GM18502 (cell line): Measurements from ENCODE around the gene COP1.
"Not testable (repeated sequence)": the region's sequence is repeated elsewhere in the genome, so short reads cannot be mapped to it uniquely, and the experiment has no call there.

ENCODE experiments used
- ATAC-seq: cut with Tn5 transposase; IDR thresholded peaks from one replicate; pipeline ENCODE4 v1.9.1; 2021; ENCODE audit warnings: mild to moderate bottlenecking; ENCODE audit not compliant: unreplicated experiment, poor library complexity

The COP1 gene

GRCh38 chr1:176206961-176207902 is at the start of gene COP1:
Gene COP1, minus strand, starts transcription at chr1:176207286. Its CDS starts 308 bp downstream, at chr1:176206978.
- peak; percentile 86 for ATAC-seq

GRCh38 chr1:176252191-176252590 is 45.1 kb upstream of the COP1 start:
- no peak for ATAC-seq

DNA sequence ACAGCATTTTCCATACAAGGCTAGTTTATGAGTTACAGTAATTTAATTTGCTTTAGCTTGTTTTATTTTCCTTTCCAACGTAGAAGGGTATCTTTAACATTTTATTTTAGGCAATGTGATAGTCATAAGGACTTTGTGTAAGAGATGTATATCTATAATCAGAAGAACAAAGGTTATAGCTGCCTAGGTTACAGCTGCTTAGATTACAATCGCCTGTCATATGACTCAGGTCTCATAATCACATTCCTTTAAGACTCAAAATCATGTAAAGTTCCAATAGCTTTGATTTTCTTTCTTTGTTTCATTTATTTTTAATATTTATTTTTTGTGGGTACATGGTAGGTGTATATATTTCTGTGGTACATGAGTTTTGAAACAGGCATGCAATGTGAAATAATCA is 37.8 kb upstream of the COP1 start:
- ATAC-seq, result no peak

- no peak for ATAC-seq
Observed at GRCh38 chr1:176243746-176244145, 36.7 kb upstream of the COP1 start.

GRCh38 chr1:176241385-176242015 is 34.4 kb upstream of the COP1 start:
- ATAC-seq, result no peak

GRCh38 chr1:176233657-176234056 is 26.6 kb upstream of the COP1 start:
- ATAC-seq, result not testable (repeated sequence)

DNA sequence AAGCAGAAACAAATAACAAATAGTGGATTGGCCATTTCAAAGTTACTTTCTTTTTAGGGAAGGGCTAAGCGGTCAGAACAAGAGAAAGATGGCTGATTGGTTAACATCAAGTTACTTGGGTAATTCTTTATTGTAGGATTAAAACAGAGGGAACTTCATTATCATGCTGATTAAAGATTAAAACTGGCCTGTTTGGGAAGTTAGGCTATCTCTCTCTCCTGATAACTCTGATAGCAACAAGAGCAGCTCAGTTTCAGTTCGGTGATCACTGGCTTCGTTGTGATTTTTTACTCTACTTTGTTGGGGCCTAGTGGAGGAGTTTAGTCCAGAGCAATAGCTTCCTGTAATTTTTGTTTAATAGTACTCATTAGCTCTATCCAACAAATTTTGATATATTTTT is 20.5 kb upstream of the COP1 start:
- no peak for ATAC-seq

DNA sequence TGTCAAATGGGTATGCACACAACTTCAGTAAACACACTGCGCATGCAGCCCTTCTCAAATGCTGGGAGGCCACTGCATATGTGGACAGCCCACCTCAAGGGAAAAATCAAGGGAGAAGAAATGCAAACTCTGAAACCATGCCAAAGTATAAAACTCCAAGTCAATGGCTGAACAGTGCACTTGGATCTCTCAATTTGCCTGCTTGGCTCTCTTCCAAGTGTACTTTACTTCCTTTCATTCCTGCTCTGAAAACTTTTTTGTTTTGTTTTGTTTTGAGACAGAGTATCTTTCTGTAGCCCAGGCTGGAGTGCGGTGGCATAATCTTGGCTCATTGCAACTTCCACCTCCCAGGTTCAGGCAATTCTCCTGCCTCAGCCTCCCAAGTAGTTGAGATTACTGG is 18.8 kb upstream of the COP1 start:
- ATAC-seq, result no peak

DNA sequence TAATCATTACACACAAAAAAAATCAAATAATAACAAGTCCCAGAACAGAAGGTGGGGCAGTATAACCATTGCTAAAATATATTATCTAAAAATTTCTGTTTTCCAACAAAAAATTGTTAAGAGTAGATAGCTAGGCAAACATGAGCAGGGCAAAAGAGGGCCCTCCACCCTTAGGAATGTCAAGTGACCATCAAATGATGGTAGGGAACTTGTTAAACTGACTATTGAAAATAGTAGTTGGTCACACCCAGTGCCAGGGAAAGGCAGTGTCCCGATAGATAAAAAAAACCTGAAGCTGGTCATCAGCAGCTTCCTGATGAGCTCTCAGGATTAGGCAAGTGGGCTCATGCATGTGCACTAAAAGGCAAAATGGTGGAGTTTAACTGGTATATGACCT is 18.4 kb upstream of the COP1 start:
- no peak for ATAC-seq

DNA sequence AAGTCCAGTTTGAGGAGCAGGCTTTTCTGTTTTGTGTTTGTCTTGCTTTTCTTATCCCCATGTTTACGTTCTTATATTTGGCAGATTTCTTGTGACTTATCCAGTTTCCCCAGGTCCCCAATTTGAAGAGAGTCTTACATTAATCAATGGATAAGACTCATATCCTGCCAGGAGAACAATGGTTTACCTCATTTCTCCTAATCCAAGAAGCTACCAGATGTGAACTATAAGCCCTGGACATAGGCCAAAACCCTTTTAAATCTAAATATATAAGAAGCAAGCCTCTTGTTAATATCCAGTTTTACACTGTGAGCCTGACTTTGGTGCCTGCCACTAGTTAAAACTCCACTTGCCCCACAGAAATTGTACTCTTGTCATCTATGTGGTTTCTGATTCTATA is 15.1 kb upstream of the COP1 start:
- ATAC-seq, result no peak

DNA sequence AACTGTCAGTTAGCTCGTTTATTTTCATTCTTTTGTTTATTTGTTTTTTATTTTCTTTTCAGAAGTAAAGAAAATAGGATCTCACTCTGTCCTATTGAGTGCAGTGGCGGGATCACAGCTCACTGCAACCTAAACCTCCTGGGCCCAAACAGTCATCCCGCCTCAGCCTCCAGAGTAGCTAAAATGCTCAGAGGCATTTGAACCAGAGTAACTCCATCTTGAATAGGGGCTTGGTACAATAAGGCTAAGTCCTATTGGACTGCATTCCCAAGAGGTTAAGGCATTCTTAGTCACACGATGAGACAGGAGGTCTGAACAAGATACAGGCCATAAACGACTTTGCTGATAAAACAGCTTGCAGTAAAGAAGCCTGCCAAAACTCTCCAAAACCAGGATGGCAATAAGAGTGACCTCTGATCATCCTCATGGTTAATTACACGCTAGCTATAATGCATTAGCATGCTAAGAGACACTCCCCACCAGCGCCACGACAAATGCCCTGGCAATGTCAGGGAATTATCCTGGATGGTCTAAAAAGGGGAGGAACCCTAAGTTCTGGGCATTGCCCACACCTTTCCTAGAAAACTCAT is 13.1 kb upstream of the COP1 start:
- no peak for ATAC-seq

DNA sequence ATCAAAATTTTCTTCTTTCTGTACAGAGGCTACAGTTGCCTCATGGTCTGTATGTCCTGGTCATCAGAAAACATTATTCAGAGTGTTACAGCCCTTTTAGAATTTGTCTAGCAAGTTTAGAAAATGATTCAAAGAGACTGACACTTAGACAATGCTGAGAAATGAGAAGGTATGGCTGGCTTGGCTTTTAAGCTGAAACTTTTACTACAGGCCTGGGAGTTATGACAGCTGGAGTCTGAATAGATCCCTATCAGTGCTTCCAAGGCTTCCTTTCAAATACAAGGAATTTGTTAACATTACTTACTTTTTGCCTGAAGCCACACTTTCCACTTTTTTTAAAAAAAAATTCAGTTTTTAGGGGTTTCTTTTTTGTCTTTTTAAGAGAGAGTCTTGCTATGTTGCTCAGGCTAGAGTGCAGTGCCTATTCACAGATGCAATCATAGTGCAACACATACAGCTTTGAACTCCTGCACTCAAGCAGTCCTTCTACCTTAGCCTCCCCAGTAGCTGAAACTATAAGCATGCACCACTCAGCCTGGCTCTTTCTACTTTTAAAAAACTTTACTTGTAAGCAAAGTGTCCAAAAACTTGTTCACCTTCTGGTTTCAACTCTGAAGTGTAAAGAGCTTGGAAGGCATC is 10.5 kb upstream of the COP1 start:
- no peak for ATAC-seq

GRCh38 chr1:176216031-176216430 is 8.9 kb upstream of the COP1 start:
- no peak for ATAC-seq

- ATAC-seq, result no peak
Observed at GRCh38 chr1:176211396-176212165, 4.5 kb upstream of the COP1 start.

DNA sequence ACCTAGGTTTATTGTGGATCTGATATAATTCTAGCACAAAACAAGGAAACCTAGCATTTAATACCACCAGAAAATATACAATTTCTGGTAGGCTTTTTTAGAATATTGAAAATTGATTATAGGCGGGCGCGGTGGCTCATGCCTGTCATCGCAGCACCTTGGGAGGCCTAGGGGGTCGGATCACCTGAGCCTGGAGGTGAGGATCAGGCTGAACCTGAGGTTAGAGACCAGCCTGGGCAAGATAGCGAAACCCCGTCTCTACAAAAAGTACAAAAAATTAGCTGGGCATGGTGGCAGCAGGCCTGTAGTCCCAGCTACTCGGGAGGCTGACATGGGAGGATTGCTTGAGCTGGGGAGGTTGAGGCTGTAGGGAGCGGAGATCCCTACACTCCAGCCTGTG is 948 bp upstream of the COP1 start:
- ATAC-seq, result no peak

DNA sequence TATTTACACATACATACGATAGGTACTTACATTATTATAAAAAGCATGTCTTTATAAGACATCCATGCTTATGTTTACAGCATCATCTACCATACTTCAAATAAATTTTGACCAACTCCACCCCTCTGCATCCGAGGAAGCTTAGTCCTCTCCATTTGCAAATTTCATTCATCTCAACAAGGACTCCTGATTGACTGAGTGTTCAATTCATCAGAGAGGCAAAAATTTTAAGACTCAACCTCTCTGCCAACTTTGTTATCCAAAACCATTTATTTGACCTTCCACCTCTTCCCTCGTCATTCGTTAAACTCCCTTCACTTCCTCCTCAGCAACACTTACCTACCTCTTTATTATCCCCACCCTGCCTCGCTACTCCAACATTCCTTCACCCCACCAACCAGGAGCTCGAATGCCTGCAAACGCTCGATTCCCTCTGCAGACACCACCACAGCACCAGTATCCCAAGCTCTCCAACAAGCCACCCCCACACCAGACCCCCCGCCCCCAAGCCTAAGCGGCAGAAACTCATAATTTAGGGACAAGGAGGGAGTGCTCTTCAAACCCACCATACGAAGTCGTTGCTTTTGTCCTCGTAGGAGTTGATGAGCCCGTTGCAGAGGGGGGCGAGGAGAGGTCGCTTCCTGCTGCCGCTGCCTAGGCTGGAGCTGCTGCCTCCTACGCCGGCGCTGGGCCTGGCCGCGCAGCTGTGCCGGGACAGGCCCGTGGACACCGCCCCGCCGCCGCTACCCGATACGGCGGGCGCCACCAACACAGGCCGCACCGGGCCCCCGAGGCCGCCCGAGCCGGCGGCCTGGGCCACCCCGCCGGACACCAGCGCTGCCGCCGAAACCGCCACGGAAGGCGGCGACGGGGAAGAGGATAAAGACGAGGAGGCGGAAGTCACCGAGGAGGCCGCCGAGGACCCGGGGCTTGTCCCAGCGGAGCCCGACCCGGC is 803 bp downstream of the COP1 start:
- ATAC-seq, result peak; percentile 17

GRCh38 chr1:176205332-176205914 is 1.7 kb downstream of the COP1 start:
- ATAC-seq, result no peak

- not testable (repeated sequence) for ATAC-seq
Observed at GRCh38 chr1:176204655-176205054, 2.4 kb downstream of the COP1 start.

DNA sequence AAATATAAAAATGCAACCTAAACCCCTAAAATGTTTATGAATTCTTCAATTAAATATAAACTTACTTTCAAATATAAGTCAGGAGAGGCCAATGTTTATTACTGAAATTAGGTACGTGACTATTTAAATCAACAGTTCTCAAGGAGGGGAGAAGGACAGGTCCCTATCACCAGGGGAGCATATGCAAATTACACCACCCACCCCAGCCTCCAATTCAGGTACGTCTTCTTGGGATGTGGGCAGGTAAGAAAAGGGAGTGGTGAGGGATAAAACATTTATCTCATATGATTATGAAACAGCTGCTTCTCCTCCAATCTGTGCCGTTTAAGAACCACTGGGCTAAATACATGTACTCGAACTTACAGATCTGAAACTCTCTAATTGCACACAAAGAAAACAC is 3.4 kb downstream of the COP1 start:
- no peak for ATAC-seq
